ENCODE results near the gene HTR4. TPM values are rescaled to one million over a fixed set of nuclear protein-coding genes. Genes with fewer than 3 reads are reported as not detected.
A peak's percentile ranks its signal among the peaks of the same experiment; 100 is the strongest.

HTR4 gene, protein sequence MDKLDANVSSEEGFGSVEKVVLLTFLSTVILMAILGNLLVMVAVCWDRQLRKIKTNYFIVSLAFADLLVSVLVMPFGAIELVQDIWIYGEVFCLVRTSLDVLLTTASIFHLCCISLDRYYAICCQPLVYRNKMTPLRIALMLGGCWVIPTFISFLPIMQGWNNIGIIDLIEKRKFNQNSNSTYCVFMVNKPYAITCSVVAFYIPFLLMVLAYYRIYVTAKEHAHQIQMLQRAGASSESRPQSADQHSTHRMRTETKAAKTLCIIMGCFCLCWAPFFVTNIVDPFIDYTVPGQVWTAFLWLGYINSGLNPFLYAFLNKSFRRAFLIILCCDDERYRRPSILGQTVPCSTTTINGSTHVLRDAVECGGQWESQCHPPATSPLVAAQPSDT
- 0.22 TPM for total RNA-seq
- long read RNA-seq: 0 reads

DNA sequence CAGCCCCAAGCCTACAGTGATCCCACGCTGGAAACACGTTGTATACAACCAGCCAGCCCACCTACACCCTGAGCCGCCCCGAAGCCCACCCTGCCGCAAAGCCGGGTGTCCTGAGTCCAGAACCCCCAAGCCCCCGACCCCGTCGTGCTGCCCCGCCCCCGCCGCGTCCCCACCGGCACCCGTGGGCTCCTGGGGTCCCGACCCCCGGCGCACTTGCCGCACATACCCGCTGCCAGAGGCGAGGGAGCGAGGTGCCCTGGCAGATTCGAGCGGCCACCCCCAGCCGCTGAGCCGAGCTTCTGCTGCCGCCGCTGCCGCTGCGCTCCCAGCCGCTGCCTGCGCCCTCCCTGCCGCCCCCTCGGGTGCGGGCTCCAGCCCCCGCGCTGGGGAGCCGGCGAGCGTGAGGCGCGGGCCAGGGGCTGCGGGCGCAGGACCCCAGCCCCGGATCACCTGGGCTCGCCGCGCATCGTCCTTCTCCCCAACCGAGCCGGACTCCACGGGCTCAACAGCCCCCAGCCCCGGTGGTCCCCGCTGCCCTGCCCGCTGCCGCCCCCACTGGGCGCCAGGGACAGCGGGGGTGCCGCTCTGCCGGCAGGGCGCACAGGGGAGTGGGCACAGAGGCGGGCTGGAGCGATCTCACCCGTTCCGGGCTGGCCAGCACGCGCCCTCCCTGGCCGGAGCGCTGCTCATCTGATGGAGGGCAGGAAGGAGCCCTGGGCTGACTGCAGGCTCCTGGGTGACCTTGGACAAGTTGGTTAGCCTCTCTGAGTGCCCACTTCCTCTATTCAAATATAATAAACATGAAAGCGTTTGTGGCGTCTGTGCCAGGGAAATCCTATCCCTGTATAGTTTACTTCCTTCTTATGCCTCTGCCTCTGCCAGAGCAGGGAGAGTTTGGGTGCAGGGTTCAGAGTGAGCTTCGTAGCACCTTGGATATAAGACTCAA lies at the start of gene HTR4:
Gene HTR4, minus strand, starts transcription at position 692 of the 946 bp plus-strand sequence. CDS start 17,513 bp downstream, outside the sequence.
- no peak for DNase-seq (ENCODE audit: missing footprints)
- intact Hi-C loops (cut with DNase I): no loop called here
- no peak for ATAC-seq

DNA sequence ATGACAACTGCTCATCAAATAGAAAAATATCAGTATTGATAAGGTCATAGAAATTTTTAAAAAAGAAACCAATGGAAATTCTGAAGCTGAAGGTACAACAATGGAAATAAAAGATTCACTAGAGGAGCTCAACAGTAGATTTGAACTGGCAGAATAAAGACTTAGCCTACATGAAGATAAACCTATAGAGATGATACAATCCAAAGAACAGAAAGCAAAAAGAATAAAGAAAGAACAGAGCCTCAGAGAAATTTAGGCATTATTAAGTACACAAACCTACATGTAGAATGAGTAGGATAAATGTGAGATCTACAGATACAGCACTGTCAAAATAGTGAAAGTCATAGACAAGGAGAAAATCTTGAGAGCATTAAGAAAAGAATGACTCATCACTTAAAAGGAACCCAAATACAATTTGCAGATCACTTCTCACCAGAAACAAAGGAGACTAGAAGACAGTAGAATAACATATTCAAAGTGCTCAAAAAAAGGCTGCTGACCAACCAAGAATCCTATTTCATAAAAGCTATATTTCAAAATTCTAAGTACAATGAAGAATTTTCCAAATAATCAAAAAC lies 47.8 kb upstream of the HTR4 start:
- no peak for DNase-seq (ENCODE audit: missing footprints)
- intact Hi-C loops (cut with DNase I): no loop called here
- no peak for ATAC-seq

DNA sequence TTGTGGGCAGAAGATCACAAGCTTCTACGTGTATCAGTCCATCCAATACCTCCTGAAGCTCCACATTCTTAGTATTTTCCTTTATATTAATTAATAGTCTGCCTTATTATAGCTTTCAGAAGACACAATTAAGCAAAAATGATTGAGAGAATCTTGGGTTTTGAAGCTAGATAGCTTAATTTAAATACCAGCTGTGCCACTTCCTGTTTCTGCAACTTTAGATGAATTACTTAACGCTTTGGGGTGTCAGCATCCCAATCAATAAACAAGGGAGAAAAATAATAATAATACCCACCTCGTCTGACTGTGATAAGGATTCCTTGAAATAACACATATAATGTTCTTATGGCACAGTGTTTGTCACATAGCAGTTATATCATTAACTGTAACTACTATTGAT lies 44.7 kb upstream of the HTR4 start:
- intact Hi-C loops (cut with DNase I): no loop called here
- DNase-seq (ENCODE audit: missing footprints) (no peak), ATAC-seq (no peak)

DNA sequence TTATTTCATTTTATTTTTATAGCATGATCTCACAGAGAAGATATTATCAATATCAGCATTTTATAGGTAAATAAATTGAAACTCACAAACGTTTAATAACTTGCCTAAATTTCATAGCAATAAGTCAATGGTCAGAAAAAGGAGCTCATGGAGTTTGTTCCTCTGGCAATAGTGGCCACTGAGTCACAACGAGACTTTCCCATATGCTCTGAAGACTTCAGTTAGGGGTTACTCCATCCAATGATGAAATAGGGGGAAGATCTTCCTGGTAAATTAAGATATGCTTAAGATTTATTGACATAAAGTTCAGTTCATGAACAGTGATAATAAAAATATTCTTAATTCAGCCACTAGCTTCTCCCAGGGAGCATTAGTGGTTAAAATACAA lies 43.5 kb upstream of the HTR4 start:
- intact Hi-C loops (cut with DNase I): no loop called here
- no peak for ATAC-seq
- no peak for DNase-seq (ENCODE audit: missing footprints)

DNA sequence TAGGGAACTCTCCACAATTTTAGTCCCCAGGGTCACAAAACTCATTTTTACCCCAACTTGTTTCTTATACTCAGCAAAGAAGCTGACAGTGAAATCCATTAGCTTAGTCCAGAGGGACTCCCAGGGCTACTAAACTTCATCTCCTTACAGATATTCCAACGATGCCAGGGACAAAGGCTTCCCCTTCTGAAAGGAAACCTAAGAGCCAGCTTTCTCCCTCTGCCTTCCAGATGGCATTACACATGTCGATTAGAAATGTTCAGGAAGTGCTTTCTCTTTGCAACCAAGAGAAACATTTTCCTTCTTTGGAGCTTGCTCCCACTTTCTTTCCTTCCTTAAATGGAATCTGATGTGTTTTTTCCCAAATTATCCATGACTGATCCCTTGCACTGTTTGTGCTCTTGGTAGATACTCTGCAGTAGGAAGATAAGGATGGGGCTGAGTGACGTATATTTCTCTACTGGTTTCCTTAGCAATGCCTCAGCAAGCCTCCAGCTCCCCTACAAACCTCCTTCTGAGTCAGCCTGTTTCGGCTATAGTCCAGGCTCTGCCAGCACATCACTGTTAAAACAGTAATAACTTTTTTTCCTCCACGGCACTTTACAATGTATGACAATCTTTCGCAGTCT lies 43.0 kb upstream of the HTR4 start:
- intact Hi-C loops (cut with DNase I): no loop called here
- DNase-seq (ENCODE audit: missing footprints) (no peak), ATAC-seq (peak; percentile 62)

DNA sequence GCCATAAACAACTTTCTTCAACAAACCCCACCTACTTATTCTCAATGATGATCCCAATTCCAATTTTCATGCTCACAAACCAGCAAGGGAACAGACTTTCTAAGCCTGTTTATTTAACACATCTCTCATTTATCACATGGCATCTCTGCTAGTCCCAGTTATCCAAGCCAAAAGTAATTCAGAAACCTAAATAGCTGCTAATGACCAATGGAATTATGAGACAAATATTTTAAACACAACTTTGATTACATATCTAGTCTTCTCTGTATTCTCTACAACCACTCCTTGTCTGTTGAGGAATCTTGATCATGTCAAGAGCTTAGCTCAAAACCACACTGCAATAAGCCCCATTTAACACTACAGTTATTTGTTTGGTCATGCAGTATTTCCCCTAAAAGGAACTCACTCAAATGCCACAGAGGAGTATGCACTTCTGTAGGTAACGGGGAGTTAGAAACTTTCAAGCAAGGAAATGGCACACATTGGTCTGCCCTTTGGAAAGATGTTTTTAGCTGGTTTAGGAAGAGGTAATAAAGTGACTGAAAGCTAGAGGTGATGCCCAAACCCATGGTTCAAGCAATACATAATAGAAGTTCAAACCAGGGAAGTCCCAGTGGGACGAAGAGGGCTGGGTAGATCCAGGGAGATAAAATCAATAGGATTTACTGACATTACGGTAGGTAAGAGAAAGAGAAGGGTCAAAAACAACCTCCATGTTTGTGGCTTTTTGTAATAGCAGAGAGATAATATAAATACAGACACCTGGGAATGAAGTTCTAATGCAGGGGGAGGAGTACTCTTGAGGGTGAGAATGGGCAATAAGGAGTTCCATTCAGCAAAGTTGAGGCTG lies 42.1 kb upstream of the HTR4 start:
- DNase-seq (ENCODE audit: missing footprints): no peak
- ATAC-seq: no peak
- intact Hi-C loops (cut with DNase I): no loop called here

DNA sequence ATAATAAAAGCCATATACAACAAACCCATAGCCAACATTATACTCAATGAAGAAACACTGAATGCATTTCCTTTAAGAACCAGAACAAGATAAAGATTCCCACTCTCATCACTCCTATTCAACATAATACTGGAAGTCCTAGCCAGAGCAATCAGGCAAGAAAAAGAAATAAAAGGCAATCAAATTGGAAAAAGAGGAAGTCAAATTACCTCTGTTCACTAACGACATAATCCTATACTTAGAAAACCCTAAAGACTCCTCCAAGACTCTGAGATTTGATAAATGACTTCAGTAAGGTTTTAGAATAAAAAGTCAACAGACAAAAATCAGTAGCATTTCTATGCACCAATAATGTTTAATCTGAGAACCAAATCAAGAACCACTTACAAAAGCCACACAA lies 36.6 kb upstream of the HTR4 start:
- intact Hi-C loops (cut with DNase I): no loop called here
- no peak for DNase-seq (ENCODE audit: missing footprints)

DNA sequence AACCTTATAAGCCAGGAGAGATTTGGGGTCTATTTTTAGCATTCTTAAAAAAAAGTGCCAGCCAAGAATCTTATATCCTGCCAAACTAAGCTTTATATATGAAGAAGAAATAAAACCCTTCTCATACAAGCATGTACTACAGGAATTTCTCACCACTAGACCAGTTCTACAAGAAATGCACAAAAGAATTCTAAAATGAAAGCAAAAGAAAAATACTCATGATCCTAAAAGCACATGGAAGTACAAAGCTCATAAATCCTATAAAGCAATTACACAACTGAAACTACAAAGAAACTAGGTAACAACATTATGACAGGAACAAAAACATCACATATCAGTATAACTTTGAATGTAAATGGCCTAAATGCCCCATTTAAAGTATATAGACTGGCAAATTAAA lies 34.5 kb upstream of the HTR4 start:
- intact Hi-C loops (cut with DNase I): no loop called here
- ATAC-seq (no peak), DNase-seq (ENCODE audit: missing footprints) (no peak)

More for the DNA sequence above, 36.6 kb upstream of the HTR4 start:
- ATAC-seq: no peak

DNA sequence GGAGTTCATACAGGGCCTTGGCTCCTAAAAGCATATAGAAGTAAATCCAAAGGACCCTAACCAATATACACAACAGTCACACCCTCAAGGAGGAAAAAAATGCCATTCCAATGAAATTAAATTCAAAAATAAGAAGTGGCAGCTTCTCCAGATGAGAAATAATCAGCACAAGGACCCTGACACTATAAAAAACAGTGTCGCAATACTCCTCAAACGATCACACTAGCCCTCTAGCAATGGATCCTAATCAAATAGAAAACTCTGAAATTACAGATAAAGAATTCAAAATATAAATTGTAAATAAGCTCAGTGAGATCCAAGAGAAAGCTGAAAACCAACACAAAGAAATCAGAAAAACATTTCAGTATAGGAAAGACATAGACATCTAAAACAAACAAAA lies 33.5 kb upstream of the HTR4 start:
- ATAC-seq (no peak), DNase-seq (ENCODE audit: missing footprints) (no peak)
- intact Hi-C loops (cut with DNase I): no loop called here

DNA sequence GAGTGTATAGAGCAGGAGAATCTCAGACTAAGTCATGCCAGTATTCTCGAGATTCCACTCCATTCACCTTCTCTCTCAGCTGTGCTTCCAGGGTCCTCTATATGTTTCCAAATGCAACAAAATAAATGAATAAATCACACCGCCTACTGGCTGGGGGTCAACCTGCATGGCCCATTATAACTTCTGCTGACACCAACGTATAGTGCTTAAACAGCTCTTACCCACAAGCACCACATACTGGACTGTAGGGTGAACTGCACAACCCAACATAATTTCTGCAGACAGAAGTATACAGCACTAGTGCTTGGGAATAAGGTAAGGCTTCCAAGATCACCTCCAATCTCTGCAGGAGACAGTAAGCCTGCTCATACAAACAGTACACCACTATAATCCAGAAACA lies 33.1 kb upstream of the HTR4 start:
- ATAC-seq: no peak
- intact Hi-C loops (cut with DNase I): no loop called here
- DNase-seq (ENCODE audit: missing footprints): no peak

DNA sequence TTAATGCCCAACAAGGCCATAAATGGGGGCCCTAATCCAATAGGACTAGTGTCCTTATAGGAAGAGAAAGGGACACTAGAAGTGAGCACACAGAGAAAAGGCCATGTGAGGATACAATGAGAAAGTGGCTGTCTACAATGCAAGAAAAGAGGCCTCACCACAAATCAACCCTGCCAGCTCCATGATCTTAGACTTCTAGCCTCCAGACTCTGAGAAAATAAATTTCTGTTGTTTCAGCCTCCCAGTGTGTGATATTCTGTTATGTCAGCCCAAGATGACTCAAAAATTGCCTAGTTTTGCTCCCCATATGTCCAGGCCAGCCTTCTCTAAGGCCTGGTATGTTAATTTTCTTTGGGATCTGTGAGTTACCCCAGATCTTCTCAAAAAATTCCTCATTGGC lies 32.3 kb upstream of the HTR4 start:
- DNase-seq (ENCODE audit: missing footprints): no peak
- no peak for ATAC-seq
- intact Hi-C loops (cut with DNase I): no loop called here

DNA sequence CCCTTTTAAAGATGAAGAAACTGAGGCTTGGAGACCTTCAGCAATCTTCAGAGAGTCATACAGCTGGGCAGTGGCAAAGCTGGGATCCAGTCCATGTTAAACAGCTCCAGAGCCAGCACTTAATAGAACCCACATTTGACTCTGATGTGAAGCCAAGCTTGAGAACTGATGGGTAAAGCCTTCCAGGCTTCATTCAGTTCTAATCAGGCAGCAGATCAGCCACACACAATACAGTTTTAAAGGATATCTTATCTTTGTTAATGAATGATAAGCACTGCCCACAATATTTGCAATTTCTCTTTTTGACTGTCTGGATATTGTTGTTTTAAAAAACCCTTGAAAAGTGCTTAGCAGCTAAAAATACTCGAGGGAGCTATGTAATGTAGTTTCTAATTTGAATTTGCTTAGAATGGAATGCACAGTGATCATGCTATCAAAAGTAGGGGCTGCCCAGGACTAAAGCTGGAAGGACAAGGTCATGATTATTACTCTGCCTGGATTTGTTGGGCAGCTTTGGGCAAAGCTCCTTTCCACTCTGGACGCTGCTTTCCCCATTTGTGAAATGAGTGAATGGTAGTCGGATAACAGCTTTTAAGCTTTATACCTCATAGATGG lies 31.3 kb upstream of the HTR4 start:
- no peak for DNase-seq (ENCODE audit: missing footprints)
- intact Hi-C loops (cut with DNase I): no loop called here
- ATAC-seq: peak; percentile 81

DNA sequence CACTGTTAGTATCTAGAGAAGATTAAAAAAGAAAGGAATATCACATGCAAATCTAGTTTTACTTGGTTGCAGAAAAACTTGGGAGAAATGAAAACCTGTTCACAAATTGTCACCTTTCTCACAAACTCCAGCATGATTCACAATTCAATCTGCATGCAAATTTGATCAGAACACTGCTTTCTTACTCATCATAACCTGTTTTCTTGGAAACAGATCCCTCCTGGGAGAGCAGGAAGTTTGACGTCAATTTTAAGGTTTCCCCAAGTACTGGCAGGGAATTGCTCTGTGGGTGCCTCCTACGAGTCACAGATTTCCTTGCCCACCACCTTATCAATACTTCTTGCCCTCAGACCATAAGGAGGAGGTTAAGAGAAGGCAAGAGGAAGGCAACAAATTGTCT lies 30.2 kb upstream of the HTR4 start:
- ATAC-seq (no peak), DNase-seq (ENCODE audit: missing footprints) (no peak)
- intact Hi-C loops (cut with DNase I): no loop called here

DNA sequence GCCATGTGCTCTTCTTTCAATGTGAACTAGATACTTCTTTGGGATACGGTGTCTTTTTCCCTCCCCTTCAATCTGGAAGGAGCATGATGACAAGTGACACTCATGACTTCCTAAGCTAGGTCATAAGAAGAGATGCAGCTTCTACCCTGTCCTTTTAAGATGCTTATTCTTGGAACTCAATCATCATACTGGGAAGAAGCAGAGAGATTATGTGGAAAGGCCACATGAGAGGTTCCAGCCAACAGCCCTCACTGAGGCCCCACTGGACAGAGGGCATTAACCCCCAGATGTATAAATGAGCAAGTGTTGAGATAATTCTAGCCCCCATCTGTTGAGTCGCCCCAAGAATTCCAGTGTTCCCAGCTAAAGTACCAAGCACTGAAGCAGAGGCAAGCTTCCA lies 29.3 kb upstream of the HTR4 start:
- no peak for DNase-seq (ENCODE audit: missing footprints)
- intact Hi-C loops (cut with DNase I): no loop called here
- no peak for ATAC-seq

DNA sequence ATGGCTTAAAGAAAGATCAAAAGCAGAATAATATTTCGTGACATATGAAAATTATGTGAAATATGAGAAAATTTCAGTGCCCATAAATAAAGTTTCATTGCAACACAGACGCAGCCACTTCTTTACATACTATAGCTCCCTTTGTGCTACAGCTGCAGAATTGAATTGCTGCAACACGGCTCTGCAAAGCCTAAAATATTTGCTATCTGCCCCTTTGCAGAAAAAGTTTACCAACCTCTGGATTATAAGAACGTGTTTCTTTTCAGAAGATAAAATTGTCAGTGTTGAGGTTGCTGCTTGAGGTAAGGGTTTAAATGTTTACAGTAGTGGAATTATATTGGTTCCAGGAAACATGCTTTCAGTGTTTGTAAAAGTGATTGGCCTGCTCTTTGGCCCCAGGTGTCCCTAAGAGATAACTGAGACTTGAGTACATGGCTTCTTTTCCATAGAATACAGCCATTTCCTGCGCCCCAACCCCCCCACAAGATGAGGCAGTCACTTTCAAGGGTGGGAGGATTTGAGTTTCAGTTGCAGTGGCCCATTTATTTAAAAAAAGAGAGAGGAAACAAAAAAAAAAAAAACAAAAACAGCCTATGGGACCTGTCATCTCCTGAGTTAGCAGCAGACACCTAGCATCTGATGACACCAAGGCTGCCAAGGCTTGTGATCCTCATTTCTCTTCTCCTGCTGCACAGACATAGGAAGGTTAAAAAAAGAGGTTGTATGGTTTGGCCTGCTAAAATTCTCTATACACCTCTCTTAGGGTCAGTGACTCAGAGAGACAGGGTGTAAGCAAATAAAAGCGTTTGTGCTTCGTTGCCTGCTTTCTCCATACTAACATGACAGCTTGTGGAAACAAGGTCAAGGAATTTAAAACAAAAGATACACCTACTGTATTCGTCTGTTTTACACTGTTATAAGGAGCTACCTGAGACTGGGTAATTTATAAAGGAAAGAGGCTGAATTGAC lies 28.0 kb upstream of the HTR4 start:
- intact Hi-C loops (cut with DNase I): no loop called here
- no peak for DNase-seq (ENCODE audit: missing footprints)
- no peak for ATAC-seq

DNA sequence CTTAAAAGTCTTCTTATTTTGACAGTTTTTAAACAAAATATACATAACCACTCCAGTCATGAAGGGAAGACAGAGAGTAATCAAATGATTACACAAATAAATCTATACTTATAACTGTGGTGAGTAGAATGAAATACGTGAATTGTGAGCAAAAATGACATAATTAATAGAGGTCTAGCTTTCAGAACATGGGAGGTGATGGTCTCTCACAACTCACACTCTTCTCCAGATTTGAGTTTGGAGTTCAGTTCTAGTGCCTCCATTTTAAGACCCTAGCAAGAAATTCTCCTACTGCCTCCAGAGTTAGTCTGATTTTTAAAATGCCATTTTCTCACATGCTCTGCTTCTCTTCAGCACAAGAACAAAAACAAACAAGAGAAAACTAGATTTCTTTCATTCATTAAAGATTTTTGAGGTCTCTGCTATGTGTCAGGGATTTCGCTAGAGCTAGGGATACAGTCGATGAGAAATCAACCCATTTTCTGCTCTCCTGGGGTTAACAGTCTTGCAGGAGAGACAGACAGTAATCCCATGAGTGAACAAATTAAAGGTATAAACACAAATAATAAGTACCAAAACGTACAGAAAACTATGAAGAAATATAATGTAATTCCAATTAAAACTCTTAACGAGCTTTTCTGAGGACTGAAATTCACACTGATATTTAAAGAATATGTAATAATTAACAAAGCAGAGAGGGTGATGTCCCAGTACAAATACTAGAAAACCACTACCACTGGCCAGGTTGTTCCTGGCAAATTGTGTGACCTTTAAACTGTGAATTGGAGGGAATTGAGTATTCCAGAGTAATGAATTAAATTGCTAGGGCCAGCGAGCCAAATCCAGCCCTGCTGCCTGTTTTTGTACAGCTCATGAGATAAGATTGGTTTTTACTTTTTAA lies 27.1 kb upstream of the HTR4 start:
- no peak for DNase-seq (ENCODE audit: missing footprints)
- intact Hi-C loops (cut with DNase I): no loop called here
- no peak for ATAC-seq
